GM10847 (cell line): ENCODE results near the gene PPARG.

ENCODE experiments used
- POLR2A ChIP-seq: IDR thresholded peaks from 2 replicates; pipeline ENCODE4 v1.6.1; 2011; ENCODE audit not compliant: insufficient read length; ENCODE audit errors: extremely low read depth

The PPARG gene

GRCh38 chr3:12371525-12372140 is 82.8 kb downstream of the PPARG start:
- no peak for TF ChIP-seq POLR2A

DNA sequence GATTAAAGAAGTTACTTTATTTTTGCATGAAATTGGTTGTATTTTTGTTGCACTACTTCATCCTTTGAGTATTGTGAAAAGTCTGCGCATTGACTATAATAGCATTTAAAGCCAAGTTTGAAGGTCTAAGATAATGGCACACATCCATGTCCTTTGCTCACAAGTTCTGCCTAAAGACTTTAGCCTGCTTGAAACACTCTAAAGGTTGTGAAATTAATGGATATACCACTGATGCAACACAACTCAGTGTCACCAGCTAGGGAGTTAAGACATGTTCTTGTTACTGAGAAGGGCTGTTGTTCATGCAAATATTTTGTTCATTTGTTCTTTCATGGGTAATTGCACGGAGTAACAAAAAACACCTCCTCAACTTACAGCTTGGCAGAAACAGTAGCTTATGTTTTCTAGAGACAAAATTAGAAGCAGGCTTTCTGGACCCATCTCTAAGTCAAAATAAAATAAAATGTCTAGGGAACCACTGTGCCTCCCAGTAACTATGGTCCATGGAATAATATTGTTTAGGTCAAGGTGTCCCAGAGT is 83.9 kb downstream of the PPARG start:
- no peak for TF ChIP-seq POLR2A

DNA sequence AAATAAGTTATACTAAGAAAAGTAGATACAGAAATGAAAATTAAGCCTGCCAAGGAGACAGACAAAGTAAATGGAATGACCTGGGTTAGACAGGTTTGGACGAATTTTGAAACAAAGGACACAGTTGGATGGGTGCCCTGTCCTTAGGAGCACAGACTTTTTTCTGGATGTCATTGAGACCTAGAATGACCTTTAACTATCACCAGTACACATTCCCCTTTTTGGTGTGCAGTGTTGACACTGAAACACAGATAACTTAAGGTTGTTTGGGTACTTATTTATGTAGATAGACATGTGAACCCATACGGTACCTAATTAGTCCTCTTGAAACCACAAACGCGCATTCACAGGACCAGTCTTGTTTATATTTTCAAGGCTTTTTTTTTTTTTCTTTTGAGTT is 86.7 kb downstream of the PPARG start:
- no peak for TF ChIP-seq POLR2A

GRCh38 chr3:12379640-12380429 is 91.0 kb downstream of the PPARG start:
- no peak for TF ChIP-seq POLR2A

DNA sequence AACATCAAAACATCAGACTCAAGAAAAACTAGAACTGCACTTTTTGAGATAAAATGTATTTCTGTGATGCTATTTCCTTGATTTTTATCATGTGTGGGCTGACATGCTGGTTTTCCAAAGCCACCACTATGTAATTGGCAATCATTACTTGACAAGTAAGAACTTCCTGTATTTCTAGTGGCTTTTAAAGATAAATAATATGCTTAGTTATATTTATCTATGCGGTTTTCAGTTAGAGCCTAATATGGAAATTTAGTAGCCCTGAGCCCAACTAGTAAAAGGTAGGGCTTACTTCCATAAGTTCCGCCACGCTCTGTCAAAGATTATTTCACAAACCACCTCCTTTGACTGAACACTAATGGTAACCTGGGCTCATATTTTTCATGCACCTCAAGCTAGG is 91.6 kb downstream of the PPARG start:
- TF ChIP-seq POLR2A, result no peak

GRCh38 chr3:12381199-12381598 is 92.3 kb downstream of the PPARG start:
- TF ChIP-seq POLR2A, result no peak

GRCh38 chr3:12383218-12383617 is 94.3 kb downstream of the PPARG start:
- no peak for TF ChIP-seq POLR2A

- TF ChIP-seq POLR2A, result no peak
Observed at GRCh38 chr3:12384451-12385233, 95.8 kb downstream of the PPARG start.

DNA sequence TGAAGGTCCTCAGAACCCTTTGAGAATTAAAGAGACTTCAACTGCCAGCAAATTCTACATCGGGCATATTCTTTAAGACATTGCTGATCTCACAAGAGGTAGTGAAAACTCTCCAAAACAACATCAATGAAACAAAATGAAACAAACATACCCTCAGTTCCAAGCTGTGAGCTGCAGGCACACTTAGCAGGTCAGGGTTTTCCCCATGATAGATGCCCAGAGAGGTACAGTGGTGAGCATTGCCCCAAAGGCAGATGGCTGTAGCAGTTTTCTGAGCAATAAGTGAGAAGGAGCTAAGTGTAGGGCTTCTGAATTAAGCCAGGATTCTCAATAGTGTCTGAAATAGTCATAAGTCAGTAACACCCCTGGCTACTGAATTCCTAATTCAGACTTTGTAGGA is 99.3 kb downstream of the PPARG start:
- TF ChIP-seq POLR2A, result no peak

DNA sequence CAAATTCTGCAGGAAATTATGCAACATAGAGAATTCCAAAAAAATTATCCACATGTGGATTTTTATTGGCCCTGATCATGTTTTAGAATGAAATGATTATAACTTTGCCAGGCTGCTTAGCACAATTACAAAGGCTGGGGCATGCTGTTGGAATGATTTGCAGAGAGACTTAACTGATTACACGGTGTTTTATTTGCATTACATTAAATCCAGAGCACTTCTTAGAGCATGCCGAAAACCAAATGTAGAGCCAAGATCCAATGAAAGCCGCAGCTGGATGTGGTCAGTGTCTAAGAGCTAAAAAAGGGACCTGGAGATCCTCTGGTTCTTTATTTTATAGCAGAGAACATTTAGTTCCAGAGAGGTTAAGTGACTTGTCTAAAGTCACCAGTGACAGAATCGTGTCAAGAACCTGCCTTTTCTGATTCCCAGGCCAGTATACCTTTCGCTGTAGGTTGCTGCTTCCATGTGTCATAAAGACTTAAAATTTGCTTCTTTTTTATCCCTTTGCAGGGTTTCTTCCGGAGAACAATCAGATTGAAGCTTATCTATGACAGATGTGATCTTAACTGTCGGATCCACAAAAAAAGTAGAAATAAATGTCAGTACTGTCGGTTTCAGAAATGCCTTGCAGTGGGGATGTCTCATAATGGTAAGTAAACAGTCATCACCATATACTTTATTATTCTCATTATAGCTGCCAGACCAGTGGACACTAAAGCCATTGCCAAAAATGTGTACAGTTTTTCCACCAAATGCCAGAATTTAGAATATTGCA is 103.4 kb downstream of the PPARG start:
- no peak for TF ChIP-seq POLR2A

GRCh38 chr3:12393894-12394293 is 105.0 kb downstream of the PPARG start:
- no peak for TF ChIP-seq POLR2A

GRCh38 chr3:12394569-12395271 is 105.8 kb downstream of the PPARG start:
- TF ChIP-seq POLR2A, result no peak

- no peak for TF ChIP-seq POLR2A
Observed at GRCh38 chr3:12395349-12396012, 106.6 kb downstream of the PPARG start.

- TF ChIP-seq POLR2A, result no peak
Observed at GRCh38 chr3:12396471-12396870, 107.6 kb downstream of the PPARG start.
